GM18861 (cell line): ENCODE data around the gene SAMD10.
"Not testable (repeated sequence)": the region's sequence is repeated elsewhere in the genome, so short reads cannot be mapped to it uniquely, and the experiment has no call there.

Experiments
- ATAC-seq: cut with Tn5 transposase; IDR thresholded peaks from one replicate; pipeline ENCODE4 v1.9.1; 2021; ENCODE audit not compliant: unreplicated experiment

Gene SAMD10

DNA sequence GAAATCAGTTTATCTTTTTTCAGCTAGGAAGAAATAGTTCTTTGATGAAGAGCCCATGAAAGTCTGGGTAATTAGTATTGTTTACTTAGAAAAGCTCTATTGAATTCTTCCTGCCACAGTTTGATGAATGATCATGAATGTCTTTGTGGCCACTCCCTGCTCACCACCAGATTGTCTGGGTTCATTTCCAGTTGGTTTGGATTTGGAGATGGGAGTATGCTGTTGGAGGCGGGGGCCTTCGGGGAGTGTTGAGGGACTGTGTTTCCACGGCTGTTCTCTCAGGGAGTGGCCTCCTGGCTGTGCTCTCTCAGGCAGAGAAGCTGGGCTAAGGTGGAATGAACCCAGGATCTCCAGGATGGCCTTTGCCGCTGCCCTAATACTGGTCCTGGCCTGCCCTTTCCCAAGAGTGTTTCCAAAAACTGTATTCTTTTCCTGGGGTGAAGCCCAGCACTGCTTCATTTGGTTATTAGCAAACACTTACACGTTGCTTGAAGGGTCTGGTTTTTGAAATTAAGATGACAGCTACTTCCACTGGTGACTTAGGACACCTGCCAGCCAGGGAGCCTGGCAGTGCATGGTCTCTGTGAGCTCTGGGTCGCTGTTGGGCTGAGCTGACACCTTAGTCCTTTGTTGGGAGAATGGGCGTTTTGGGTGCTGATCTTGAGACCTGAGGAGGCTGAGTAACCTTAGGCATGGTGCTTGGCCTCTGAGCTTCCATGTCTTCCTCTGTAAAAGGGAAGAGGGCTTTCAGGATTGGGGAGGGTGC is 24.7 kb upstream of the SAMD10 start:
- ATAC-seq: no peak

DNA sequence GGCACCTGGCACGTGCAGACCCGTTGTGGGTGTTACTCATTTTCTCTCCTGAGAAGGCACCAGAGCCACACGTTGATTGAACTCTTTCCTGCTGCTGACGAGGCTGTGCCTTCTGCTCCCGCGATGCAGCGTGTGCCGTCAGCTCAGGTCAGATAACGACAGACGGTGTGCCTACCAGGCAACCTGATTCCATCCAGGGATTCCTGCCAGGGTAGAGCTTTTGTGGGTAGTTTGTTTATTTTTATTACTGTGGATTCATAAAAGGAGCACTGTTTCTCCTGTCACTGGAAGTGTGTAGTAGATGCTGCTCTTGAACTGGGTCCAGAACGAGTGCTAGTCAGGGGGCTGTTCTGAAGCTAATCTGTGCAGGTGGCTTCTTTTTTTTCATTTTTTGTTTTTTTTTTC is 22.2 kb upstream of the SAMD10 start:
- ATAC-seq: no peak

GRCh38 chr20:64000906-64001305 is 21.5 kb upstream of the SAMD10 start:
- ATAC-seq: no peak

DNA sequence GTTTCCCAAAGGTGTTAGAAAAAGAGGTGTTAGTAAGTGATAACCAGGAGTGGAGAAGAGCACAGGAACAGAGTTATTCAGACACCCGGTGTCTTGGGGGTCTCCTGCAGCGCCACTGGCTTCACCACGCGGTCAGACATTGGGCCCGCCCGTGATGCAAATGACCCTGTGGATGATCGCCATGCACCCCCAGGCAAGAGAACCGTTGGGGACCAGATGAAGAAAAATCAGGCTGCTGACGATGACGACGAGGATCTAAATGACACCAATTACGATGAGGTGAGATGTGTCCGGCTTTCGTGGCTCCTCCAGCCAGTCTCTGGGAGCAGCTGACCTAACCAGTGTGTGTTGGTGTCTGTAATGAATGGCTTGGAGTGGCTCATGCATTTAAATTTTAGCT is 3.5 kb upstream of the SAMD10 start:
- no peak for ATAC-seq

GRCh38 chr20:63980806-63981728 is 1.6 kb upstream of the SAMD10 start, which contains the start of gene PRPF6:
Gene PRPF6 (plus strand): TSS chr20:63981132. CDS start chr20:63981246, 114 bp downstream.
- ATAC-seq: peak; percentile 49

- ATAC-seq: peak; percentile 1
Observed at GRCh38 chr20:63980317-63980805, 919 bp upstream of the SAMD10 start.

- ATAC-seq: no peak
Observed at GRCh38 chr20:63979229-63979556, 249 bp downstream of the SAMD10 start.

DNA sequence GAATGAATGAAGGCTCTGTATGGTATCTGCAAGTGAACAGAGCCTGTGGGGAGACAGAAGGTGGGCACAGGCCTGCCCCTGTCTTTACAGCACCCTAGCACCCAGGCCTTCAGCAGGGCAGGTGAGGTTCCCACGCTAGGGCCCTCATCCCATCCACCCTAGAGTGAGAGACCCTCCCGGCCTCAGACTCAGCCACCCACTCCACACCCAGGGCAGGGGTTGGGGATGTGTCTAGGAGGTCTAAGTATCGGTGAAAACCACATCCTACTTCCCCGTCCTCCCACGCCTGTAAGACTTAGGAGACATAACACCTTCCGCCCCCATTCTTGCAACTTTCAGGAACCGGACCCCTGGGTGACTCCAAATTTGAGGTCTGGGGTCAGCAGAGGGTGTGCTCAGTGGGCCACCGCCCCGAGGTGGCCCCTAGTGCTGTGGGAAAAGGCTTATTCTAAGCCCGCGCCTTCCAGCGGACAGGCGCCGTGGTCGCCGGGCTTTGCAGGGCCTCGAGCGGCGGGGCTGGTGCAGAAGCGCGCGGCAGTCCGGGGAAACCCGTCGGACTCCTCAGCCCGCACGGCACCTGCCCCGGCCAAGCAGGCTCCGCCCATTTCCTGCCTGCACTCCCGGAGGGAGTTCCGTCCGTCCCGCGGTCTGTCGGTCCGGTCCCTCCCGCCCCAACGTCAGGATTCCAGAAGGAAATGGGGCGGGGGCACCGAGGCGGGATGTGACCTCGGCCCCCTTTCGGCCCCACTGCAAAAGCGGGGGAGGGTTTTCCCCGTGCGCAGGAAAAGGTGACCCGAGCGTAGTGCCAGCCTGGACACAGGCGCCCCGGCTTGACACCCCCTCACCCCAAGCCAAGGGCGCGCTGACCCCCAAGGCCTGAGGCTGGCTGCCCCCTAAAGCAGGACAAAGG is 868 bp downstream of the SAMD10 start:
- no peak for ATAC-seq

DNA sequence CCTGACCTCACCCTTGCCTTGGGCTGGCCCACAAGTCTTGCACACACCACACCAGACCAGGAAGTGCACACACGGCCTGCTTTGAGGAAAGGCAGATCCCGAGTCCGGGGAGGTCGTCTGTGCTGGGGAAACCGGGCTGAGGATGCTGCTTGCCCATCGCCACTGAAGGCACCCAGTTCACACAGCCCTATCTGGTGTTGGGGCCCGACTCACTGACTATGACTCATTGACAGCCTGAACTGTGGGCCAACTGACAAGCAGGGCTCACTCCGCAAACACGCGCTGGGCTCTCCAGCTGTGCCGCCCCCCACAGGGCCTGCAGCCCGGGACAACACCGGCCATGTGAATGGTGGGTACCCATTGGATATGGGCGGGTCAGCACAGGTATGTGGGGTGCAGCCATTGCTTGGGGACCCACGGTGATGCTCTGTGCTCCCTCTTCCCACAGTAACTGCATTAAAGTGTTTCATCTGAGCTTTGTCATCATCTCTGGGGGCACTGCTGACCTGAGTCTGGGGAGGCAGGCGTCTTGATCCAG is 1.6 kb downstream of the SAMD10 start:
- no peak for ATAC-seq

DNA sequence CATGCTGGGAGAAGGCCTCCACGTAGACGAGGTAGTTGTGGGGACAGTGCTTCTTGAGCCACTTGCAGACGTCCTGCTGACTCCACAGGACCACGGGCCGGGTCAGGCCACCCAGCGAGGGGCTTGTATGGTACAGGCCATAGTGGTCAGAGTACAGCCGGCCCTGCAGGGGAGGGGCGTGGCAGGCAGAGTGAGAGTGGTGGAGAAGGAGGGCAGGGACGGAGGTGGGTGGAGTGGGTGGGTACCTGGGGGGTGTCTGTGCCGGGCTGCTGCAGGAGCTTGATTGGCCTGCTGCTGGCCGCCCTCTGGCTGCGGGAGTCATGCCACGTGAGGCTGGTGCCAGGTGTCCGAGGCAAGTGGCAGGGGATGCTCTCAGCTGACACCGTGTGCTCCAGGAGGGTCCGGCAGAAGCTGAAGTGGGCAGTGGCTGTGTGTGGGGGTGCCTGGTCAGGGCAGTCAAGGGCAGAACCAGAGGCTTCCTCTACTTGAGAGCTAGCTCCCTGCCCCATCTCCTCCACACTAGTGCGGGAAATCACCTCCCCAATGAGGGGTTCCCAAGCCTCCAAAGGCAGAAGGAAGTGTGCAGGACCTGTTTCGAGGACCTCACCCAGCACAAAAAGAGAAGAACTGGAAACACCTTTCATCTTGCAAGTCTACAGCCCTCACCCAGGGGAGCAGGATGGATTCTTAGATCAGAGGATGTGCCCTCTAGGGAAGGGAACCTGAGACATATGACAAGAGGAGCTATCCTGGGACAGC is 2.3 kb downstream of the SAMD10 start:
- no peak for ATAC-seq

- ATAC-seq: not testable (repeated sequence)
Observed at GRCh38 chr20:63976511-63976910, 2.9 kb downstream of the SAMD10 start.

- no peak for ATAC-seq
Observed at GRCh38 chr20:63974402-63975200, 4.8 kb downstream of the SAMD10 start.

DNA sequence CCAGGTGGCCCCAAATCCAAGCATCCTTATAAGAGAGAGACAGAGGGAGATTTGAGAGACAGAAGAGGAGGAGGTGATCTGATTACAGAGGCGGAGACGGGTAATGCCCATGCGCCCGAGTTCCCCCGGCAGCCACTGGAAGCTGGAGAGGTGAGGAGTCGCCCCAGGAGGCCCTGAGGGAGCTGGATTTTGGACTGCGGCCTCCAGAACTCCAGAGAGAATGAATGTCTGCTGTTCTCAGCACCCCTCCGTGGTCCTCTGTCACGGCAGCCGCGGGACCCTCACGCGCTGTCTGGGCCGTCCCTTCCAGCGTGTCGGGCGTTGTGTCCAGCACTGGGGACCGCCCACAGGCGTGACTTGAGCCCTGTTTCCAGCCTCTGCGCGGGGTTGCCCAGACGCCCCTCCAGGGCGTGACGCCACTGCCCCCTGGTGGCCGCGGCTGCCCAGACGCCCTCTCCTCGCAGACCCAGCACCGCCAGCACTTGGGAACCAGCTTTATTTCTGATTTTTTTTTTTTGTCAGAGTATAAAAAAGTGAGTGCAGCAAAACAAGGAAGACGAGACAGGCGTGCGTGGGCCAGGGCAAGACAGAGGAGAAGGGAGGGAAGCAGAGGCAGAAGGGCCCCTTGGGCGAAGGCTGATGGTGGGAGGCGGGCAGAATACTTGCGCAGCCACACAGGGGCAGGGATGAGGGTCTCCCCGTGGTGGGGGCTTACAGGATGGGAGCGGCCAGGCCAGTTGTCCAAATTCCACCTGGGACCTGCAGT is 5.6 kb downstream of the SAMD10 start:
- no peak for ATAC-seq

DNA sequence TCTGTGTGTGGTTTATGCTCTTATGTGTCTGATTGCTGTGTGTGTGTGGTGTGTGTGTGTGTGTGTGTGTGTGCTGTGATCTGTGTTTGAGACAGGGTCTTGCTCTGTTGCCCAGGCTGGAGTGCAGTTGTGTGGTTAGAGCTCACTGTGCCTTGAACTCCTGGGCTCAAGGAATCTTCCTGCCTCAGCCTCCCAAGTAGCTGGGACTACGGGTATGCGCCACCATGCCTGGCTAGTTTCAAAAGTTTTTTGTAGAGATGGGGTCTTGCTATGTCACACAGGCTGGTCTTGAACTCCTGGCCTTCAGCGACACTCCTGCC is 6.3 kb downstream of the SAMD10 start:
- no peak for ATAC-seq

DNA sequence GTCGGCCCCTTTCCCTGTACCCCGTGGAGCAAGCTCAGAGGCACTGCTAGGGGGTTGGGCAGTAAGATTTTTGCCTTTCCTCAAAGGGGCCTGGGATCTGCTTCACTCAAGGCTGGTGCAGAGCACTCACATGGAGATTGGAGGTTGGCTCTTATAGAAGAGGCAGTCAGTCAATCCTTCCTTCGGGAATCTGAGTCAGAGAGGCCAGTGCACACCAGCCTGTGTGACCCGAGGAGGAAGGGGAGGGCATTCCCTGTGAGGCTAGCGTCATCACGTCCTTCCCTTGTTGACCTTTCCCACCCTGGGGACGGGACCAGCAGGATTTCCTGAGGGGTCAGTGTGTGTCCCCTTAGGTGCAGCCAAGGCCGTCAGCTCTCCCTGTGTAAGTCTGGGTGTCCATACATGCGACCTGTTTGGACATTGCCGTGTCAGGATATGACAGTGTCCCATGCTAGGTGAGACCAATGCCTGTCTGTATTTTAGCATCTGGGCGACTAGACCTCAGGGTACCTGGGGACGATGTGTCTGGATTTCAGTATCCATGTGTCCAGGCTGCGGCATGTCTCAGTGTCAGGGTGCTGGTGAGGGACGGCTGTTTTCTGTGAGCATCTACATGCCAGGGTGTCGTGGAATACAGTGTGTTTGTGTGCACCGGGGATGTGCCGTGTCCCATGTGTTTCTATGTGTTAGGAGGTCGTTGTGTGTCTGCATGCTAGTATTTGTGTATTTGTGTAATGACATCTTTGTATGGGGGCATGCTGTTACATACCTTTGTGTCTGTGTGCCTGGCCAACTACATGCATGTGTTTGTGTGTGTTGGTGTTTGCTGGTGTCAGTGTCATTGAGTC is 6.9 kb downstream of the SAMD10 start:
- ATAC-seq: no peak

DNA sequence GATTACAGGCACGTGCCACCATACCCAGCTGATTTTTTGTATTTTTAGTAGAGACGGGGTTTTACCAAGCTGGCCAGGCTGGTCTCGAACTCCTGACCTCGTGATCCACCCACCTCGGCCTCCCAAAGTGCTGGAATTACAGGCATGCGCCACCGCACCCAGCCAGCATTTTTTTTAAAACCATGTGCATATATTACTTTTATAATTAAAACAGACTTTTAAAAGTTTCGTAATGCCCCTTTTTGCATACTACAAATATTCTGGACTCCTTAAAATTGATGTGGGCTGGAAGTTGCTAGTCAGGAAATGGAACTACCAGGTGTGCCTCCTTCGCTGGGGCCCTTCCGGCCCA is 7.5 kb downstream of the SAMD10 start:
- ATAC-seq: not testable (repeated sequence)

DNA sequence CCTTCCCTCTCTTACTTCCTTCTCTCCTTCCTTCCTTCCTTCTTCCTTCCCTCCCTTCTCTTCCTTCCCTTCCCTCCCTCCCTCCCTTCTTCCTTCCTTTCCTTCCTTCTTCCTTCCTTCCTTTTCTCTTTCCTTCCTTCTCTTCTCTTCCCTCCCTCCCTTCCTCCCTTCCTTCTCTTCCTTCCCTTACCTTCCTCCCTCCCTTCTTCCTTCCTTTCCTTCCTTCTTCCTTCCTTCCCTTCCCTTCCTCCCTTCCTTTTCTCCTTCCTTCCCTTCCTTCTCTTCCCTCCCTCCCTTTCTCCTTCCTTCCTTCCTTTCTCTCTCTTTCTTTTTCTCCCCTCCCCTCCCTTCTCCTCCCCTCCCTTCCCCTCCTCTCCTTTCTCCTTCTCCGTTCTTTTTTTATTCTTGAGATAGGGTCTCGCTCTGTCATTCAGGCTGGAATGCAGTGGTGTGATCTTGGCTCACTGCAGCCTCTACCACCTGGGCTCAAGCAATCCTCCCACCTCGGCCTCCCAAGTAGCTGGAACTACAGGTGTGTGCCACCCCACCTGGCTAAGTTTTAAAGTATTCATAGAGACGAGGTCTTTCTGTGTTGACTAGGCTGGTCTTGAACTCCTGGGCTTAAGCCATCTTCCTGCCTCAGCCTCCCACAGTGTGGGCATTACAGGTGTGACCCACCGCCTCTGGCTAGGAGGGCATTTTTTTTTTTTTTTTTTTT is 8.6 kb downstream of the SAMD10 start:
- no peak for ATAC-seq
